ENCODE measurements around the gene TIMM50.

Gene TIMM50

GRCh38 chr19:39496063-39496462, 15.4 kb downstream of the TIMM50 start:
- TF ChIP-seq CTCF (IDR thresholded peaks at IDR 0.05; ENCODE audit: insufficient read depth, missing control alignments): no peak
- no peak for FAIRE-seq
- no peak for DNase-seq (ENCODE audit: insufficient read length, low spot score)

GRCh38 chr19:39497701-39497995, 17.0 kb downstream of the TIMM50 start:
- no peak for TF ChIP-seq CTCF (IDR thresholded peaks at IDR 0.05; ENCODE audit: insufficient read depth, missing control alignments)
- DNase-seq (ENCODE audit: insufficient read length, low spot score) (no peak), FAIRE-seq (no peak)

- FAIRE-seq: peak; percentile 73
- DNase-seq (ENCODE audit: insufficient read length, low spot score): no peak
- TF ChIP-seq CTCF (IDR thresholded peaks at IDR 0.05; ENCODE audit: insufficient read depth, missing control alignments): peak; percentile 36
Measured at GRCh38 chr19:39497996-39498797, 17.6 kb downstream of the TIMM50 start.

GRCh38 chr19:39498798-39499642, 18.4 kb downstream of the TIMM50 start, which contains the start of gene DLL3:
Gene DLL3 (plus strand): TSS chr19:39498947. CDS start chr19:39498975, 28 bp downstream.
- no peak for TF ChIP-seq CTCF (IDR thresholded peaks at IDR 0.05; ENCODE audit: insufficient read depth, missing control alignments)
- DNase-seq (ENCODE audit: insufficient read length, low spot score): no peak
- FAIRE-seq: no peak

GRCh38 chr19:39499932-39500331, 19.3 kb downstream of the TIMM50 start:
- no peak for TF ChIP-seq CTCF (IDR thresholded peaks at IDR 0.05; ENCODE audit: insufficient read depth, missing control alignments)
- FAIRE-seq (no peak), DNase-seq (ENCODE audit: insufficient read length, low spot score) (no peak)

- DNase-seq (ENCODE audit: insufficient read length, low spot score) (no peak), FAIRE-seq (no peak)
- no peak for TF ChIP-seq CTCF (IDR thresholded peaks at IDR 0.05; ENCODE audit: insufficient read depth, missing control alignments)
Measured at GRCh38 chr19:39500543-39500942, 19.9 kb downstream of the TIMM50 start.

- FAIRE-seq (no peak), DNase-seq (ENCODE audit: insufficient read length, low spot score) (no peak)
- TF ChIP-seq CTCF (IDR thresholded peaks at IDR 0.05; ENCODE audit: insufficient read depth, missing control alignments): no peak
Measured at GRCh38 chr19:39501340-39501739, 20.7 kb downstream of the TIMM50 start.

Measured in D721Med (cell line).